ENCODE results near the gene STIP1. TPM values are rescaled to one million over a fixed set of nuclear protein-coding genes. Genes with fewer than 3 reads are reported as not detected.

STIP1 gene
- total and polyA plus RNA-seq, 9 of the 15 experiments (the other 6 are each of a cell fraction or from before 2014, with no cell fraction given), result 58.1 to 465 (median 346) TPM

GRCh38 chr11:64209563-64209843 is 23.5 kb downstream of the STIP1 start (continued):
- TF ChIP-seq RBFOX2 (IDR thresholded peaks at IDR 0.05; ENCODE audit: low read depth, low read length), result peak; percentile 17; the same call in 1 of the 2 replicates

DNA sequence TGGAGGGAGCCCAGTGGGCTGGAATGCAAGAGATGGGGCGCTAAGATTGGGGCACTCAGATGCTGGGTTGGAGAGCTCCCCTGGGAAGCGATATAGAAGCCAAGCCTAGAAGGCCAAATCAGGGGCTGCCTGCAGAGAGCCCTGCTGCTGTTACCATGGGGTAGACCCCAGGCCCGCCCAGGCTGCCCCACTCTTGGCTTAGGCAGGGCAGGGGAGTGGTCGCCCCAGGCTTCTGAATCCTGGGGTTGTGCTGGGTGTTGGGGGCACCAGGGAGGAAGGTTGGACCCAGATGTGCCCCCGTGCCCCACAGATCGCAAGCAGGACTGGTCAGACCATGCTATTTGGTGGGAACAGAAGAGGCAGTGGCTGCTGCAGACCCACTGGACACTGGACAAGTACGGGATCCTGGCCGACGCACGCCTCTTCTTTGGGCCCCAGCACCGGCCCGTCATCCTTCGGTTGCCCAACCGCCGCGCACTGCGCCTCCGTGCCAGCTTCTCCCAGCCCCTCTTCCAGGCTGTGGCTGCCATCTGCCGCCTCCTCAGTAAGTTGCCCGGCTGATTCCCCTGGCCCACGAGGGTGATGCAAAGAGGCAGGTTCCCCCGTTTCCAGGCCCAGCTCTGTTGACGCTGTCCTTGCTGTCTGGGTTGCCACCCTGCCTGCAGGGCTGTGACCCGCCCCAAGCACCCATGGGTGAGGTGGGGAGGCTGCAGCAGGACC is 24.5 kb downstream of the STIP1 start:
- WGBS (ENCODE audit: insufficient coverage, low coverage, missing lambda C conversion rate), result 97% methylated on average over 11 of the region's 24 CpGs

More for the DNA sequence above, 24.5 kb downstream of the STIP1 start:
- Histone ChIP-seq H3K9ac (ENCODE audit: insufficient read depth in 1 of 2, low read depth in 2 of 2, low read length in 2 of 2) (peak overlapping the region in 1 of 2 experiments; percentile 41; a peak in 2 of 4 replicates), H3K79me2 (ENCODE audit: control insufficient read depth, insufficient read depth, low read length) (peaks cover 47% of the 10 kb centered on the region), H3K27ac (ENCODE audit: extremely low read depth, low read depth, low read length) (no peak overlapping the region), H3K4me3 (no peak overlapping the region), H3K4me1 (replicated peaks in 1 of 2; ENCODE audit: control insufficient read depth in 2 of 2, insufficient read depth in 2 of 2, low read length in 2 of 2) (peaks cover 18 to 50% of the 10 kb centered on the region in 2 experiments), H3K27me3 (ENCODE audit: control insufficient read depth in 2 of 2, insufficient read depth in 2 of 2, low read length in 2 of 2) (no peaks in the 10 kb centered on the region), H3K4me2 (ENCODE audit: insufficient read depth, low read length) (no peak overlapping the region), H4K20me1 (replicated peaks; ENCODE audit: control insufficient read depth, insufficient read depth, low read length) (no peaks in the 10 kb centered on the region), H3K9me1 (ENCODE audit: control insufficient read depth, insufficient read depth, low read length) (peaks cover 8% of the 10 kb centered on the region), H2AFZ (ENCODE audit: low read depth, low read length) (no peak overlapping the region), H3K9me3 (replicated peaks; ENCODE audit: control insufficient read depth, insufficient read depth, low read depth, low read length) (no peaks in the 10 kb centered on the region), H3K36me3 (ENCODE audit: control insufficient read depth, insufficient read depth, low read length) (peaks cover 86% of the 10 kb centered on the region; the same call in 2 of the 3 replicates)
- CTCF ChIA-PET (ENCODE audit: low intra/inter-chr PET ratio), result no interaction called here
- ATAC-seq (no peak), FAIRE-seq (no peak), DNase-seq (ENCODE audit: extremely low read depth in 1 of 4, low spot score in 3 of 4) (no peak)
- BruUV-seq (replicated peaks), result no TSS peak
- intact Hi-C loops (cut with micrococcal nuclease) (no loop called here), in situ Hi-C loops (cut with MboI) (no loop called here)
- POLR2A ChIA-PET, result interaction anchor here (0.5 to 7.8 kb wide), 4 partner anchors 15 to 99 kb away, joined by 3 to 77 read pairs (median 4); partner anchors contain the start of genes NUDT22 and TRPT1
- TF ChIP-seq RBFOX2 (IDR thresholded peaks at IDR 0.05; ENCODE audit: low read depth, low read length) (peak; percentile 73), SUPT5H (IDR thresholded peaks at IDR 0.05) (0 out of 2 replicates have a peak, but pooled peaks have one; percentile 42), ATF6 (CRISPR knock-in tag; IDR thresholded peaks at IDR 0.05) (no peak), ZBTB7A (IDR thresholded peaks at IDR 0.05; ENCODE audit: borderline replicate concordance, control insufficient read depth, low read depth, low read length) (0 out of 2 replicates have a peak, but pooled peaks have one; percentile 13), CBX1 (IDR thresholded peaks at IDR 0.05; ENCODE audit: low read depth) (no peak), MIER1 (IDR thresholded peaks at IDR 0.05; ENCODE audit: low read depth) (no peak), POLR2G (IDR thresholded peaks at IDR 0.05; ENCODE audit: low read depth, low read length) (peak; percentile 69), POLR2A (conservative IDR thresholded peaks at IDR 0.05) (peak; percentile 49; the same call in 1 of the 2 replicates)
- TF ChIP-seq, protein P1, sequence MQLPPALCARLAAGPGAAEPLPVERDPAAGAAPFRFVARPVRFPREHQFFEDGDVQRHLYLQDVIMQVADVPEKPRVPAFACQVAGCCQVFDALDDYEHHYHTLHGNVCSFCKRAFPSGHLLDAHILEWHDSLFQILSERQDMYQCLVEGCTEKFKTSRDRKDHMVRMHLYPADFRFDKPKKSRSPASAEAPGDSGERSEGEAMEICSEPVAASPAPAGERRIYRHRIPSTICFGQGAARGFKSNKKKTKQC (CRISPR knock-in tag; IDR thresholded peaks at IDR 0.05), result no peak
